ENCODE results near the gene MAP1S. TPM values are rescaled to one million over a fixed set of nuclear protein-coding genes. Genes with fewer than 3 reads are reported as not detected.

MAP1S gene
- total and polyA plus RNA-seq, 2 of the 4 experiments (the other 2 are of a cell fraction): 6.1 to 48.6 TPM

GRCh38 chr19:17775245-17775927 lies 56.1 kb downstream of the MAP1S start:
- peak; percentile 65 for TF ChIP-seq CTCF (conservative IDR thresholded peaks at IDR 0.05; ENCODE audit: low read depth, low read length)
- no peak for TF ChIP-seq POLR2A (IDR thresholded peaks at IDR 0.05; ENCODE audit: low read depth, low read length)
- TF ChIP-seq, protein P1, sequence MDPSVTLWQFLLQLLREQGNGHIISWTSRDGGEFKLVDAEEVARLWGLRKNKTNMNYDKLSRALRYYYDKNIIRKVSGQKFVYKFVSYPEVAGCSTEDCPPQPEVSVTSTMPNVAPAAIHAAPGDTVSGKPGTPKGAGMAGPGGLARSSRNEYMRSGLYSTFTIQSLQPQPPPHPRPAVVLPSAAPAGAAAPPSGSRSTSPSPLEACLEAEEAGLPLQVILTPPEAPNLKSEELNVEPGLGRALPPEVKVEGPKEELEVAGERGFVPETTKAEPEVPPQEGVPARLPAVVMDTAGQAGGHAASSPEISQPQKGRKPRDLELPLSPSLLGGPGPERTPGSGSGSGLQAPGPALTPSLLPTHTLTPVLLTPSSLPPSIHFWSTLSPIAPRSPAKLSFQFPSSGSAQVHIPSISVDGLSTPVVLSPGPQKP (IDR thresholded peaks at IDR 0.05; ENCODE audit: borderline replicate concordance, low read depth, low read length): no peak
- TF ChIP-seq USF2 (IDR thresholded peaks at IDR 0.05; ENCODE audit: low read depth, low read length): no peak
- no peak for TF ChIP-seq CEBPB (IDR thresholded peaks at IDR 0.05; ENCODE audit: low read depth, low read length)
- TF ChIP-seq MXI1 (IDR thresholded peaks at IDR 0.05; ENCODE audit: borderline replicate concordance, low read depth, low read length): no peak
- no peak for TF ChIP-seq BHLHE40 (IDR thresholded peaks at IDR 0.05; ENCODE audit: low read depth, low read length)
- no peak for TF ChIP-seq NFE2L2 (IDR thresholded peaks at IDR 0.05; ENCODE audit: low read depth, low read length)
- TF ChIP-seq FOS (IDR thresholded peaks at IDR 0.05; ENCODE audit: low read depth, low read length): no peak
- no peak for TF ChIP-seq MAZ (IDR thresholded peaks at IDR 0.05; ENCODE audit: borderline replicate concordance, low read depth, low read length)
- no peak for TF ChIP-seq RFX5 (IDR thresholded peaks at IDR 0.05; ENCODE audit: low read depth, low read length)
- peak; percentile 64 for TF ChIP-seq SMC3 (IDR thresholded peaks at IDR 0.05; ENCODE audit: low read depth, low read length)
- TF ChIP-seq RAD21 (IDR thresholded peaks at IDR 0.05; ENCODE audit: low read length): peak; percentile 51
- no peak for TF ChIP-seq MAFK (IDR thresholded peaks at IDR 0.05; ENCODE audit: low read depth, low read length)
- TF ChIP-seq RCOR1 (IDR thresholded peaks at IDR 0.05; ENCODE audit: insufficient replicate concordance, low read length): no peak
- TF ChIP-seq CHD1 (IDR thresholded peaks at IDR 0.05; ENCODE audit: low read depth, low read length): no peak
- Histone ChIP-seq H4K91ac (ENCODE audit: insufficient read depth, low read depth, low read length) (no peak overlapping the region), H3K9me1 (ENCODE audit: insufficient read depth, low read length) (no peaks in the 10 kb centered on the region), H3K9ac (ENCODE audit: low read depth, low read length) (no peak overlapping the region), H3K23ac (ENCODE audit: low read depth, low read length) (no peak overlapping the region), H2BK5ac (ENCODE audit: low read depth, low read length, poor library complexity, severe bottlenecking) (no peak overlapping the region), H3K79me1 (ENCODE audit: low read depth in 1 of 2, low read length in 2 of 2) (no peaks in the 10 kb centered on the region), H2AFZ (replicated peaks; ENCODE audit: low read length, poor library complexity) (no peak overlapping the region), H3K4me1 (ENCODE audit: control insufficient read depth, insufficient read depth, low read length) (no peaks in the 10 kb centered on the region), H3K4me3 (ENCODE audit: insufficient read depth, low read depth, low read length) (no peak overlapping the region), H3K4me2 (ENCODE audit: low read depth, low read length) (no peak overlapping the region), H3K56ac (ENCODE audit: extremely low read depth, insufficient read depth, low read length) (no peak overlapping the region), H2BK20ac (ENCODE audit: low read depth, low read length) (no peak overlapping the region), H3K9me3 (ENCODE audit: control insufficient read depth, insufficient read depth, low read length) (no peaks in the 10 kb centered on the region), H4K20me1 (ENCODE audit: insufficient read depth, low read length) (no peaks in the 10 kb centered on the region), H3K36me3 (ENCODE audit: control insufficient read depth, insufficient read depth, low read length) (no peaks in the 10 kb centered on the region), H4K8ac (ENCODE audit: low read depth in 2 of 2, low read length in 2 of 2) (no peak overlapping the region), H2AK9ac (replicated peaks; ENCODE audit: low read depth, low read length, poor library complexity) (no peak overlapping the region), H3K27ac (ENCODE audit: insufficient read depth, low read length) (no peak overlapping the region), H3K18ac (ENCODE audit: low read depth, low read length) (no peak overlapping the region), H3K14ac (replicated peaks; ENCODE audit: low read depth, low read length) (no peak overlapping the region), H2BK120ac (ENCODE audit: low read depth, low read length) (no peak overlapping the region), H3K4ac (ENCODE audit: low read depth, low read length) (no peak overlapping the region), H4K5ac (ENCODE audit: low read depth, low read length) (no peak overlapping the region), H3K27me3 (ENCODE audit: control insufficient read depth, insufficient read depth, low read length) (peaks cover under 1% of the 10 kb centered on the region; the same call in 1 of the 2 replicates), H2AK5ac (ENCODE audit: low read depth, low read length) (no peak overlapping the region), H2BK15ac (ENCODE audit: low read depth, low read length) (no peak overlapping the region)
- ChIA-PET CTCF (no interaction called here), POLR2A (ENCODE audit: unreplicated experiment) (no interaction called here)
- no TSS peak for BruUV-seq (replicated peaks)
- dilution Hi-C loops (cut with HindIII; ENCODE audit: low sequenced_read_pairs, unreplicated experiment) (no loop called here), in situ Hi-C loops (cut with MboI; ENCODE audit: low sequenced_read_pairs) (no loop called here), intact Hi-C loops (cut with micrococcal nuclease) (loop anchor here (2.0 kb wide), 1 partner anchor 71 kb away; no protein-coding TSS in a partner anchor)
- no CpG with 5 or more reads among the region's 16 CpGs for WGBS, 2 experiments (ENCODE audit: extremely low coverage in 2 of 2, insufficient read length in 1 of 2)
- peak; percentile 19 for DNase-seq
- ATAC-seq (ENCODE audit: low read depth): peak; percentile 54; the same call in 1 of the 2 replicates
